Prostate gland (tissue), 2 donors: Measurements from ENCODE around the gene NTRK2.

ENCODE experiments used
- POLR2A ChIP-seq: fragments of 450-650 bp; IDR thresholded peaks from one replicate; pipeline ENCODE4 v1.6.1; 2016; ENCODE audit warnings: antibody characterized with exemption, mild to moderate bottlenecking
- POLR2AphosphoS5 ChIP-seq: sonication (generic); formaldehyde crosslinking; IDR thresholded peaks from one replicate; pipeline ENCODE4 v1.6.1; 2017; ENCODE audit warnings: antibody characterized with exemption
- TF ChIP-seq, protein P1 (sequence below), 4 experiments: fragments of 200-600 bp in 2 of 4; fragments of 450-650 bp in 2 of 4; sonication (generic) in 2 of 4; IDR thresholded peaks; 1 replicate in 3 of 4; 2 replicates in 1 of 4; pipeline ENCODE4 v1.5.1; 2016 to 2019; ENCODE audit warnings: antibody characterized with exemption in 4 of 4, mild to moderate bottlenecking in 2 of 4, moderate library complexity in 2 of 4

DNA sequence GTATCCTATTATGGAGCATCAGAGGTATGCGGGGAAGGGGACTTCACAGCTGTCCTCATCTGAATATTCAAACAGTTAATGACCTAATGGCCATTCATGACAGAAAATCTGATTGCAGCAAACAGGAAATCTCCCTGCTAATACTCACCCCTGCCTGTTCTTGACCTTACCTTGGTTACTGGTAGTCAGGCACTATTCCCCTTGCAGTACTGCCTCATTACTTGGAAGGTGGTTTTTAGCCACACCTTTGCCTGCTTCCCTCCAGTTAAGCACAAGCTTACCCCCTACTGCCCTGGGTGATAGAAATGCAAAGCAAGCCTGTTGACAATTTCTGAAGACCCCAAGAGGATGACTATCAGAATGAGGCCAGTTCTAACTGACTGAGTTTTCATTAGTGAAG is 332.4 kb downstream of the NTRK2 start:
- TF ChIP-seq POLR2A (no peak), POLR2AphosphoS5 (no peak)
- TF ChIP-seq, protein P1, sequence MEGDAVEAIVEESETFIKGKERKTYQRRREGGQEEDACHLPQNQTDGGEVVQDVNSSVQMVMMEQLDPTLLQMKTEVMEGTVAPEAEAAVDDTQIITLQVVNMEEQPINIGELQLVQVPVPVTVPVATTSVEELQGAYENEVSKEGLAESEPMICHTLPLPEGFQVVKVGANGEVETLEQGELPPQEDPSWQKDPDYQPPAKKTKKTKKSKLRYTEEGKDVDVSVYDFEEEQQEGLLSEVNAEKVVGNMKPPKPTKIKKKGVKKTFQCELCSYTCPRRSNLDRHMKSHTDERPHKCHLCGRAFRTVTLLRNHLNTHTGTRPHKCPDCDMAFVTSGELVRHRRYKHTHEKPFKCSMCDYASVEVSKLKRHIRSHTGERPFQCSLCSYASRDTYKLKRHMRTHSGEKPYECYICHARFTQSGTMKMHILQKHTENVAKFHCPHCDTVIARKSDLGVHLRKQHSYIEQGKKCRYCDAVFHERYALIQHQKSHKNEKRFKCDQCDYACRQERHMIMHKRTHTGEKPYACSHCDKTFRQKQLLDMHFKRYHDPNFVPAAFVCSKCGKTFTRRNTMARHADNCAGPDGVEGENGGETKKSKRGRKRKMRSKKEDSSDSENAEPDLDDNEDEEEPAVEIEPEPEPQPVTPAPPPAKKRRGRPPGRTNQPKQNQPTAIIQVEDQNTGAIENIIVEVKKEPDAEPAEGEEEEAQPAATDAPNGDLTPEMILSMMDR (IDR thresholded peaks at IDR 0.05): no peak
